Kidney (tissue), 14 donors: ENCODE results near the gene COPS6. TPM values are rescaled to one million over a fixed set of nuclear protein-coding genes. Genes with fewer than 3 reads are reported as not detected.
A peak's percentile ranks its signal among the peaks of the same experiment; 100 is the strongest.
"Not testable (repeated sequence)": the region's sequence is repeated elsewhere in the genome, so short reads cannot be mapped to it uniquely, and the experiment has no call there.

Experiments used
- DNase-seq, 5 donors: peaks; one replicate each; pipeline ENCODE4 v3.0.0-alpha.2; 2013 to 2020
- FAIRE-seq: peaks from 2 replicates; lab custom pipeline; 2012; peaks lifted over from hg19 to GRCh38; lab: Jason Lieb, UNC
- H3K27ac ChIP-seq, 2 donors: one replicate each; pipeline ENCODE4 v1.7.0; 2013; ENCODE audit warnings: low read depth in 2 of 2, low read length in 2 of 2, inconsistent platforms in 1 of 2
- H3K27me3 ChIP-seq: one replicate; pipeline ENCODE4 v1.7.1; 2013; ENCODE audit warnings: low read length, inconsistent platforms; ENCODE audit not compliant: control insufficient read depth, insufficient read depth
- H3K36me3 ChIP-seq, 3 donors: one replicate each; pipeline versions ENCODE4 v1.7.0 to v1.7.1; 2013; ENCODE audit warnings: low read length in 3 of 3, control low read depth in 1 of 3, inconsistent platforms in 1 of 3; ENCODE audit not compliant: insufficient read depth in 3 of 3, control insufficient read depth in 2 of 3
- H3K4me1 ChIP-seq, 3 donors: one replicate each; pipeline versions ENCODE4 v1.7.0 to v1.7.1; 2013; ENCODE audit warnings: low read length in 3 of 3, inconsistent platforms in 1 of 3, low read depth in 1 of 3; ENCODE audit not compliant: control insufficient read depth in 2 of 3, insufficient read depth in 2 of 3
- H3K4me3 ChIP-seq, 3 donors: one replicate each; pipeline versions ENCODE4 v1.7.0 to v1.8.1; 2013; ENCODE audit warnings: low read length in 3 of 3, control low read depth in 1 of 3, inconsistent platforms in 1 of 3
- H3K9ac ChIP-seq, 3 donors: one replicate each; pipeline versions ENCODE4 v1.7.0 to v1.7.1; 2013; ENCODE audit warnings: low read length in 3 of 3, control low read depth in 1 of 3, inconsistent platforms in 1 of 3
- H3K9me3 ChIP-seq, 3 donors: one replicate each; pipeline versions ENCODE4 v1.7.0 to v1.7.1; 2013; ENCODE audit warnings: low read length in 3 of 3, control low read depth in 1 of 3, inconsistent platforms in 1 of 3; ENCODE audit not compliant: control insufficient read depth in 2 of 3, insufficient read depth in 1 of 3
- CTCF ChIP-seq: IDR thresholded peaks from 3 replicates; pipeline ENCODE4 v1.5.1; 2012; ENCODE audit warnings: mild to moderate bottlenecking, moderate library complexity, borderline replicate concordance; ENCODE audit not compliant: insufficient read depth; ENCODE audit errors: extremely low read depth
- intact Hi-C: fragments of 100-400 bp; cut with DNase I; formaldehyde crosslinking; loops from one replicate; pipeline ENCODE4 v1.11.1; 2022
- polyA plus RNA-seq: library from polyadenylated mRNA; stranded (reverse); fragments of 350-450 nt; fragmentation: Illumina TruSeq; extraction: RNeasy Lipid Tissue Mini Kit (QIAGEN cat#74804); gene quantifications from one replicate; pipeline ENCODE4 v1.2.3, GENCODE V29; 2014; ENCODE audit warnings: low read depth, low replicate concordance; ENCODE audit not compliant: insufficient read depth
- total RNA-seq: library from RNA; stranded (reverse); fragmentation: NEBNext Ultra II Directional; extraction: Animal tissue kit (Norgen Biotek cat#: 25700); gene quantifications from one replicate; pipeline ENCODE4 v1.2.1, GENCODE V29; 2021
- donor health status: control.
- donor health status: control.
- donor health status: control.
- donor health status: control.
- donor health status: control.
- donor health status: DM: yes; HTN: yes; CAD: no.
- donor health status: Normal renal cell carcinoma (clear cell type).

The COPS6 gene
- total and polyA plus RNA-seq, 2 donors from 2014 or later, result 89.1 to 166 TPM

DNA sequence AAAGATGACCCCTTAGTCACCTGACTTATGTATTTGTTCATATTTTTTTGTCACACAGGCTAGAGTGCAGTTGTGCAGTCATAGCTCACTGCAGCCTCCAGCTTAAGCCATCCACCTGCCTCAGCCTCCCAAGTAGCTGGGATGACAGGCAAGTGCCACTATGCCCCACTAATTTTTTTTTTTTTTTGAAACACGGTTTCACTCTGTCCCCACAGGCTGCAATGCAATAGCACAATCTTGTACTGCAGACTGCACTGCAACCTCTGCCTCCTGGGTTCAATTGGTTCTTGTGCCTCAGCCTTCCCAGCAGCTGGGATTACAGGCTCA is 39.8 kb downstream of the COPS6 start:
- FAIRE-seq, result no peak
- Histone ChIP-seq H3K4me3 (no peak overlapping the region), H3K36me3 (no peaks in the 10 kb centered on the region), H3K27me3 (no peaks in the 10 kb centered on the region), H3K9me3 (no peaks in the 10 kb centered on the region), H3K4me1 (peaks cover 0 to 14% (median 8%) of the 10 kb centered on the region in 3 donors), H3K9ac (no peak overlapping the region), H3K27ac (no peak overlapping the region)
- TF ChIP-seq CTCF, result no peak
- intact Hi-C loops, result no loop called here
- no peak for DNase-seq

GRCh38 chr7:100130220-100130607 is 41.4 kb downstream of the COPS6 start:
- H3K4me1 ChIP-seq, intact Hi-C loops, H3K27ac ChIP-seq: not testable (repeated sequence)

DNA sequence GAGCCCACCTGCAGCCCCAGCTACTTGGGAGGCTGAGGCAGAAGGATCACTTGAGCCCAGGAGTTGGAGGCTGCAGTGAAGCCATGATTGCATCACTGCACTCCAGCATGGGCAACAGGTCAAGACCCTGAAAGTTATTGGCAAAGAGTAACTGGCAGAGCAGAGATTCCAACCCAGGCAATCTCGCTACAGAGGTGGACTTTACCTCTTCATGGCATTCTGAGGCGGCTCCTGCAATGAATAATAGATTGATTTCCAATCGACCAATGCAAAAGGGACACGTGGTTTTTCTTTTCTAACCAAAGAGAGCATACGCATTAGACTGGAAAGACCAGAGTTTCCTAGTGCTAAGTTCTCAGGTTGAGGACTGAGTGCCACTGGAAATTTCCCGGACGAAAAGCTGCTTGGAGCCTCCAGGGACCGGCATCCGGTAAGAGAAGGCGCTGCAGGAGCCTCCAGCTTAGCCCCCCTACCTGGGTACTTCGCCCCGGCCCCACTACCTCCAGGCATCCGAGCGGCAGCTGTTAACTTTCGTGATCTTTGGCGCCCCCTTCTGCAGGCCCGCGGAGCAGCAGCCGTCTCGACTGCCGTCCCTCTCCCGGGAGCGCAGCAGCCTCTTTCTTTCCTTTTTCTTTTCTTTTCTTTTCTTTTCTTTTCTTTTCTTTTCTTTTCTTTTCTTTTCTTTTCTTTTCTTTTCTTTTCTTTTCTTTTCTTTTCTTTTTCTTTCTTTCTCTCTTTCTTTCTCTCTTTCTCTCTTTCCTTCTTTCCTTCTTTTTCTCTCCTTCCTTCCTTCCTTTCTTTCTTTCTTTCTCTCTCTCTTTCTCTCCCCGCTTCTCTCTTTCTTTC is 42.1 kb downstream of the COPS6 start:
- H3K27me3 ChIP-seq, result no peaks in the 10 kb centered on the region
- H3K27ac ChIP-seq, result no peak overlapping the region
- DNase-seq (peak; percentile 85 to 91 (median 89)), FAIRE-seq (no peak)
- peaks cover 0 to 8% (median 5%) of the 10 kb centered on the region in 3 donors for H3K4me1 ChIP-seq
- TF ChIP-seq CTCF, result peak; percentile 94
- no peak overlapping the region for H3K9ac ChIP-seq
- no peaks in the 10 kb centered on the region for H3K9me3 ChIP-seq
- no peaks in the 10 kb centered on the region for H3K36me3 ChIP-seq
- peak overlapping the region in 1 of 3 donors; percentile 30 for H3K4me3 ChIP-seq
- intact Hi-C loops, result no loop called here

More at GRCh38 chr7:100130220-100130607, 41.4 kb downstream of the COPS6 start:
- not testable (repeated sequence) for FAIRE-seq, DNase-seq, H3K9ac ChIP-seq, H3K4me3 ChIP-seq, H3K9me3 ChIP-seq, H3K27me3 ChIP-seq, H3K36me3 ChIP-seq

- no peak for TF ChIP-seq CTCF
- Histone ChIP-seq H3K27ac (no peak overlapping the region), H3K27me3 (no peaks in the 10 kb centered on the region), H3K9ac (no peak overlapping the region), H3K9me3 (no peaks in the 10 kb centered on the region), H3K36me3 (no peaks in the 10 kb centered on the region), H3K4me3 (no peak overlapping the region), H3K4me1 (peaks cover 0 to 8% (median 5%) of the 10 kb centered on the region in 3 donors)
- FAIRE-seq, result no peak
- intact Hi-C loops, result no loop called here
- no peak for DNase-seq
Measured at GRCh38 chr7:100132126-100132525, 43.4 kb downstream of the COPS6 start.
